Body of pancreas (tissue), 4 donors: ENCODE results near the gene ZFP1. TPM values are rescaled to one million over a fixed set of nuclear protein-coding genes. Genes with fewer than 3 reads are reported as not detected.
"Not testable (repeated sequence)": the region's sequence is repeated elsewhere in the genome, so short reads cannot be mapped to it uniquely, and the experiment has no call there.

Experiments used
- ATAC-seq: fragments of 150-250 bp; one replicate; pipeline ENCODE4 v1.9.1; 2016
- DNase-seq, 4 donors: peaks; one replicate each; pipeline ENCODE4 v3.0.0-alpha.2; 2019
- H3K27ac ChIP-seq, 4 donors: fragments of 200-600 bp; sonication (generic); 1 replicate in 3 of 4; 2 replicates in 1 of 4; pipeline versions ENCODE4 v1.5.1 to v1.6.1; 2016 to 2019; ENCODE audit warnings: mild to moderate bottlenecking in 1 of 4, mixed read lengths in 1 of 4, moderate library complexity in 1 of 4
- H3K27me3 ChIP-seq, 2 donors: fragments of 200-600 bp; sonication (generic); one replicate each; pipeline ENCODE4 v1.6.0; 2016; ENCODE audit warnings: mild to moderate bottlenecking in 1 of 2
- H3K36me3 ChIP-seq, 2 donors: fragments of 200-600 bp; sonication (generic); replicated peaks in 1 of 2; 2 replicates each; pipeline ENCODE4 v1.5.1; 2016; ENCODE audit warnings: low read depth in 2 of 2; ENCODE audit not compliant: insufficient read depth in 1 of 2
- H3K4me1 ChIP-seq: fragments of 200-600 bp; sonication (generic); one replicate; pipeline ENCODE4 v1.6.0; 2016
- H3K4me3 ChIP-seq, 2 donors: fragments of 200-600 bp; sonication (generic); 1 replicate in 1 of 2; 2 replicates in 1 of 2; pipeline ENCODE4 v1.5.1; 2016 to 2019
- H3K9me3 ChIP-seq, 3 donors: fragments of 200-600 bp; sonication (generic); 1 replicate in 2 of 3; 2 replicates in 1 of 3; pipeline ENCODE4 v1.5.1; 2016
- CTCF ChIP-seq, 7 experiments: fragments of 450-650 bp in 4 of 7; fragments of 200-600 bp in 3 of 7; sonication (generic) in 3 of 7; IDR thresholded peaks; one replicate each; pipeline ENCODE4 v1.5.1; 2016 to 2019; ENCODE audit warnings: antibody characterized with exemption in 7 of 7
- POLR2A ChIP-seq, 3 donors: fragments of 450-650 bp; IDR thresholded peaks; one replicate each; pipeline ENCODE4 v1.6.1; 2016; ENCODE audit warnings: antibody characterized with exemption in 3 of 3, mild to moderate bottlenecking in 2 of 3
- WGBS, 2 donors: methylation state at CpG; one replicate each; pipeline ENCODE4 v1.1.5; 2017; 5-methylcytosine and 5-hydroxymethylcytosine counted together
- intact Hi-C: fragments of 100-400 bp; cut with DNase I; formaldehyde crosslinking; loops from one replicate; pipeline ENCODE4 v1.15.1; 2023
- total RNA-seq, 2 donors: library from RNA; depleted of rRNA; stranded (reverse); fragments of >200 nt; gene quantifications; one replicate each; pipeline ENCODE4 v1.1.0, GENCODE V29; 2016

ZFP1 gene
- total RNA-seq, 2 donors from 2014 or later = 1.6 to 3.4 TPM

- H3K9me3 ChIP-seq, intact Hi-C loops, H3K27me3 ChIP-seq, H3K36me3 ChIP-seq: not testable (repeated sequence)
- peak in 3 of 4 donors; percentile 58 to 59 (median 59) for DNase-seq
- peak in 1 of 3 donors; percentile 32 for TF ChIP-seq POLR2A (IDR thresholded peaks at IDR 0.05)
- peaks cover 50% of the 10 kb centered on the region for H3K4me1 ChIP-seq
- 9 to 27% methylated on average over 12 to 15 of the region's 25 CpGs for WGBS, 2 donors
- peak overlapping the region; percentile 70 to 83 for H3K4me3 ChIP-seq
- ATAC-seq = peak; percentile 9
- peak overlapping the region; percentile 97 to 100 (median 98) for H3K27ac ChIP-seq
Observed at GRCh38 chr16:75205961-75206748, 57.8 kb downstream of the ZFP1 start.

- no peaks in the 10 kb centered on the region for H3K27me3 ChIP-seq
- peak within 1 kb of the TSS; percentile 70 to 83 for H3K4me3 ChIP-seq
- TF ChIP-seq CTCF (IDR thresholded peaks at IDR 0.05) (peak in 4 of 7 experiments; percentile 29 to 51 (median 44)), POLR2A (IDR thresholded peaks at IDR 0.05) (peak; percentile 95 to 99 (median 99))
- ATAC-seq (peak; percentile 74), DNase-seq (peak; percentile 94 to 96 (median 96))
- H3K27ac ChIP-seq = peak within 1 kb of the TSS; percentile 97 to 100 (median 98)
- no peaks in the 10 kb centered on the region for H3K9me3 ChIP-seq
- 16 to 44% methylated on average over 4 to 23 of the region's 24 CpGs for WGBS, 2 donors
- no peaks in the 10 kb centered on the region for H3K36me3 ChIP-seq
- peaks cover 53% of the 10 kb centered on the region for H3K4me1 ChIP-seq
- intact Hi-C loops = no loop called here
Observed at GRCh38 chr16:75206749-75207451, 58.6 kb downstream of the ZFP1 start, which contains the start of gene CTRB2. Gene CTRB2, minus strand, starts transcription at chr16:75207161. Its CDS starts 20 bp downstream, at chr16:75207141.

GRCh38 chr16:75207831-75208230 lies 59.5 kb downstream of the ZFP1 start:
- TF ChIP-seq CTCF (IDR thresholded peaks at IDR 0.05) (no peak), POLR2A (IDR thresholded peaks at IDR 0.05) (no peak)
- H3K36me3 ChIP-seq = no peaks in the 10 kb centered on the region
- 63 to 74% methylated on average over 5 to 11 of the region's 11 CpGs for WGBS, 2 donors
- ATAC-seq (no peak), DNase-seq (peak in 1 of 4 donors; percentile 68)
- peak overlapping the region; percentile 50 to 100 (median 98) for H3K27ac ChIP-seq
- no peaks in the 10 kb centered on the region for H3K27me3 ChIP-seq
- no peaks in the 10 kb centered on the region for H3K9me3 ChIP-seq
- intact Hi-C loops = no loop called here
- no peak overlapping the region for H3K4me3 ChIP-seq
- peaks cover 53% of the 10 kb centered on the region for H3K4me1 ChIP-seq

GRCh38 chr16:75208242-75208825 lies 60.0 kb downstream of the ZFP1 start:
- Histone ChIP-seq H3K36me3 (no peaks in the 10 kb centered on the region), H3K4me3 (no peak overlapping the region), H3K27me3 (no peaks in the 10 kb centered on the region), H3K4me1 (peaks cover 53% of the 10 kb centered on the region), H3K9me3 (no peaks in the 10 kb centered on the region), H3K27ac (peak overlapping the region; percentile 50 to 100 (median 98))
- DNase-seq (no peak), ATAC-seq (no peak)
- 74 to 80% methylated on average over 13 of the region's 13 CpGs for WGBS, 2 donors
- intact Hi-C loops = no loop called here
- TF ChIP-seq CTCF (IDR thresholded peaks at IDR 0.05) (no peak), POLR2A (IDR thresholded peaks at IDR 0.05) (no peak)
